ENCODE results near the gene CLDN12. TPM values are rescaled to one million over a fixed set of nuclear protein-coding genes. Genes with fewer than 3 reads are reported as not detected.

Gene CLDN12
- total and polyA plus RNA-seq, 2 of the 4 experiments (the other 2 are of a cell fraction): 33.4 to 46.4 TPM

- no peak overlapping the region for H2BK120ac ChIP-seq (ENCODE audit: low read depth, low read length)
- no peaks in the 10 kb centered on the region for H3K27me3 ChIP-seq (ENCODE audit: control insufficient read depth, insufficient read depth, low read length)
- intact Hi-C loops (cut with micrococcal nuclease) (no loop called here), in situ Hi-C loops (cut with MboI; ENCODE audit: low sequenced_read_pairs) (no loop called here), dilution Hi-C loops (cut with HindIII; ENCODE audit: low sequenced_read_pairs, unreplicated experiment) (no loop called here)
- no peak overlapping the region for H2AFZ ChIP-seq (replicated peaks; ENCODE audit: low read length, poor library complexity)
- H4K20me1 ChIP-seq (ENCODE audit: insufficient read depth, low read length): peaks cover 11% of the 10 kb centered on the region; the same call in 1 of the 2 replicates
- H3K9me1 ChIP-seq (ENCODE audit: insufficient read depth, low read length): peaks cover 4% of the 10 kb centered on the region; the same call in 1 of the 2 replicates
- H3K79me1 ChIP-seq (ENCODE audit: low read depth in 1 of 2, low read length in 2 of 2): peaks cover 19 to 28% of the 10 kb centered on the region in 2 experiments; a peak in 3 of 4 replicates
- H2BK20ac ChIP-seq (ENCODE audit: low read depth, low read length): no peak overlapping the region
- ATAC-seq (ENCODE audit: low read depth) (no peak), DNase-seq (no peak)
- BruUV-seq (replicated peaks): no TSS peak
- no peak overlapping the region for H3K9ac ChIP-seq (ENCODE audit: low read depth, low read length)
- H4K91ac ChIP-seq (ENCODE audit: insufficient read depth, low read depth, low read length): no peak overlapping the region
- no peak overlapping the region for H4K5ac ChIP-seq (ENCODE audit: low read depth, low read length)
- no peak overlapping the region for H3K27ac ChIP-seq (ENCODE audit: insufficient read depth, low read length)
- ChIA-PET POLR2A (ENCODE audit: unreplicated experiment) (no interaction called here), CTCF (no interaction called here)
- no peak overlapping the region for H2AK9ac ChIP-seq (replicated peaks; ENCODE audit: low read depth, low read length, poor library complexity)
- no peak overlapping the region for H2BK5ac ChIP-seq (ENCODE audit: low read depth, low read length, poor library complexity, severe bottlenecking)
- no peak overlapping the region for H3K56ac ChIP-seq (ENCODE audit: extremely low read depth, insufficient read depth, low read length)
- H3K18ac ChIP-seq (ENCODE audit: low read depth, low read length): no peak overlapping the region
- no peak overlapping the region for H3K4me3 ChIP-seq (ENCODE audit: insufficient read depth, low read depth, low read length)
- no peak overlapping the region for H4K8ac ChIP-seq (ENCODE audit: low read depth in 2 of 2, low read length in 2 of 2)
- no peak overlapping the region for H3K14ac ChIP-seq (replicated peaks; ENCODE audit: low read depth, low read length)
- H3K4me1 ChIP-seq (ENCODE audit: control insufficient read depth, insufficient read depth, low read length): no peaks in the 10 kb centered on the region
- H3K36me3 ChIP-seq (ENCODE audit: control insufficient read depth, insufficient read depth, low read length): peaks cover 19% of the 10 kb centered on the region
- no peak overlapping the region for H3K4me2 ChIP-seq (ENCODE audit: low read depth, low read length)
- TF ChIP-seq MAZ (IDR thresholded peaks at IDR 0.05; ENCODE audit: borderline replicate concordance, low read depth, low read length) (no peak), NFE2L2 (IDR thresholded peaks at IDR 0.05; ENCODE audit: low read depth, low read length) (no peak), RFX5 (IDR thresholded peaks at IDR 0.05; ENCODE audit: low read depth, low read length) (no peak), FOS (IDR thresholded peaks at IDR 0.05; ENCODE audit: low read depth, low read length) (no peak)
- no peaks in the 10 kb centered on the region for H3K9me3 ChIP-seq (ENCODE audit: control insufficient read depth, insufficient read depth, low read length)
- H3K4ac ChIP-seq (ENCODE audit: low read depth, low read length): no peak overlapping the region
- no CpG with 5 or more reads among the region's 2 CpGs for WGBS, 2 experiments (ENCODE audit: extremely low coverage in 2 of 2, insufficient read length in 1 of 2)
- no peak overlapping the region for H2AK5ac ChIP-seq (ENCODE audit: low read depth, low read length)
- H2BK15ac ChIP-seq (ENCODE audit: low read depth, low read length): no peak overlapping the region
- no peak overlapping the region for H3K23ac ChIP-seq (ENCODE audit: low read depth, low read length)
Observed at GRCh38 chr7:90413185-90413528, 9.9 kb downstream of the CLDN12 start.

Measured in IMR-90 (cell line).